Fibroblast of pulmonary artery (primary cell): ENCODE results near the gene SLC9A3.

ENCODE experiments used
- DNase-seq: peaks from one replicate; pipeline ENCODE4 v3.0.0-alpha.2; 2010; ENCODE audit warnings: low read depth
- H3K4me3 ChIP-seq: replicated peaks from 2 replicates; pipeline ENCODE4 v1.5.1; 2011; ENCODE audit warnings: low read depth, mild to moderate bottlenecking, control low read depth, low read length, moderate library complexity
- CTCF ChIP-seq: IDR thresholded peaks from 2 replicates; pipeline ENCODE4 v1.5.1; 2011; ENCODE audit warnings: mild to moderate bottlenecking, control low read depth, low read length, inconsistent platforms; ENCODE audit errors: missing control alignments

Gene SLC9A3

GRCh38 chr5:520196-520849 is 3.9 kb downstream of the SLC9A3 start:
- no peak overlapping the region for H3K4me3 ChIP-seq
- DNase-seq = no peak
- TF ChIP-seq CTCF = no peak

GRCh38 chr5:518721-519120 is 5.5 kb downstream of the SLC9A3 start:
- TF ChIP-seq CTCF = no peak
- DNase-seq = no peak

GRCh38 chr5:517535-518100 is 6.6 kb downstream of the SLC9A3 start:
- no peak for DNase-seq
- no peak for TF ChIP-seq CTCF
- H3K4me3 ChIP-seq = no peak overlapping the region

More at GRCh38 chr5:518721-519120, 5.5 kb downstream of the SLC9A3 start:
- H3K4me3 ChIP-seq = no peak overlapping the region

GRCh38 chr5:516980-517379 is 7.3 kb downstream of the SLC9A3 start:
- no peak overlapping the region for H3K4me3 ChIP-seq
- no peak for DNase-seq

GRCh38 chr5:516338-516925 is 7.8 kb downstream of the SLC9A3 start:
- H3K4me3 ChIP-seq = no peak overlapping the region
- no peak for TF ChIP-seq CTCF
- no peak for DNase-seq

More at GRCh38 chr5:516980-517379, 7.3 kb downstream of the SLC9A3 start:
- no peak for TF ChIP-seq CTCF

GRCh38 chr5:515273-515836 is 8.9 kb downstream of the SLC9A3 start:
- H3K4me3 ChIP-seq = no peak overlapping the region
- DNase-seq = no peak
- no peak for TF ChIP-seq CTCF

- no peak for DNase-seq
- H3K4me3 ChIP-seq = no peak overlapping the region
- TF ChIP-seq CTCF = no peak
Measured at GRCh38 chr5:514673-515072, 9.6 kb downstream of the SLC9A3 start.
